Measurements from ENCODE around the gene SESTD1.
A peak's percentile ranks its signal among the peaks of the same experiment; 100 is the strongest.

SESTD1 gene

GRCh38 chr2:179181002-179181401 is 83.6 kb downstream of the SESTD1 start:
- DNase-seq: no peak

GRCh38 chr2:179180242-179180641 is 84.4 kb downstream of the SESTD1 start:
- DNase-seq: no peak

GRCh38 chr2:179179719-179180118 is 84.9 kb downstream of the SESTD1 start:
- DNase-seq: no peak

GRCh38 chr2:179177694-179178093 is 86.9 kb downstream of the SESTD1 start:
- no peak for DNase-seq

- DNase-seq: no peak
Observed at GRCh38 chr2:179174240-179174639, 90.4 kb downstream of the SESTD1 start.

GRCh38 chr2:179172894-179173293 is 91.7 kb downstream of the SESTD1 start:
- no peak for DNase-seq

GRCh38 chr2:179171371-179171770 is 93.3 kb downstream of the SESTD1 start:
- no peak for DNase-seq

GRCh38 chr2:179170901-179171300 is 93.7 kb downstream of the SESTD1 start:
- no peak for DNase-seq

- no peak for DNase-seq
Observed at GRCh38 chr2:179165356-179166000, 99.2 kb downstream of the SESTD1 start.

- no peak for DNase-seq
Observed at GRCh38 chr2:179141206-179141605, 123.4 kb downstream of the SESTD1 start.

GRCh38 chr2:179140571-179140970 is 124.1 kb downstream of the SESTD1 start:
- no peak for DNase-seq

- DNase-seq: no peak
Observed at GRCh38 chr2:179139506-179139905, 125.1 kb downstream of the SESTD1 start.

- no peak for DNase-seq
Observed at GRCh38 chr2:179137200-179137759, 127.4 kb downstream of the SESTD1 start.

GRCh38 chr2:179133016-179133415 is 131.6 kb downstream of the SESTD1 start:
- no peak for DNase-seq

GRCh38 chr2:179132076-179132475 is 132.6 kb downstream of the SESTD1 start:
- no peak for DNase-seq

GRCh38 chr2:179130560-179130959 is 134.1 kb downstream of the SESTD1 start:
- DNase-seq: no peak

- DNase-seq: peak; percentile 21
Observed at GRCh38 chr2:179129574-179130238, 134.9 kb downstream of the SESTD1 start.

GRCh38 chr2:179125404-179125803 is 139.2 kb downstream of the SESTD1 start:
- no peak for DNase-seq

- DNase-seq: no peak
Observed at GRCh38 chr2:179124282-179124681, 140.3 kb downstream of the SESTD1 start.

- DNase-seq: no peak
Observed at GRCh38 chr2:179123272-179123662, 141.4 kb downstream of the SESTD1 start.

- DNase-seq: no peak
Observed at GRCh38 chr2:179107737-179108136, 156.9 kb downstream of the SESTD1 start.

- DNase-seq: peak; percentile 53
Observed at GRCh38 chr2:179106676-179107428, 157.8 kb downstream of the SESTD1 start.

- no peak for DNase-seq
Observed at GRCh38 chr2:179106342-179106675, 158.3 kb downstream of the SESTD1 start.

GRCh38 chr2:179104736-179105135 is 159.9 kb downstream of the SESTD1 start:
- DNase-seq: no peak

Data from hematopoietic multipotent progenitor cell treated with erythropoietin and hydrocortisone succinate and interleukin-3 and kit ligand, for 8 days (in vitro differentiated cells).